Measurements from ENCODE around the gene ERBB2.
"Not testable (repeated sequence)": the region's sequence is repeated elsewhere in the genome, so short reads cannot be mapped to it uniquely, and the experiment has no call there.

The ERBB2 gene

DNA sequence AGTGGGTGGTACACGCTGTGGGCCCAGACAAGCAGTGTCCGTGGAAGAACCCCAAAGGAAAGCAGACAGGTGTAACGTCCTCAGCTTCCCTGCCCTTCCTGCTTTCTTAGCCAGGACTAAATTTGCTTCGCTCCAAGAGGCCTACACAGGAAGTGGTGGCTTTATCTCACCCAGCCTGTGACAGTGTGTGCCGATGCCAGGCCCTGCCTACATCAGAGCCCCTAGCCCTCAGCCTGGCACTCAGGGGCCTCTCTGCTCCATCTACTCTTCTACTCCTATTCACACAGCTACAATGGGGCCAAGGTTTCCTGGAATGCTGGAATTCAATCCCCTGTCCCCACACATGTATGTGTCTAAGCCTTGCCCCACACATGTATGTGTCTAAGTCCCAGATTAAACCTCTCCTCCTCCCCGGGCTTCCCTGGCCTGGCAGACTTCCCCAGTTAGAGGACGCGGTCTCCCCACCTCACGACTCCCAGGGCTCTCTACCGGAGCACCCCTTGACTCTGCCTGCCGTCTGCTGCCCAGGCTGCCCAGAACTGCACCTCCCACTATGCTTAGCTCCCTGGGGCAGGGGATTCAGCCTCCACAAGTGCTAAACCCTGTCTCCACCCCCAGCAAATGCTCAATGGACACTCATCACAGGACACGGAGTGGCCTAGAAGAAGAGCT lies 20.2 kb upstream of the ERBB2 start:
- DNase-seq = no peak

DNA sequence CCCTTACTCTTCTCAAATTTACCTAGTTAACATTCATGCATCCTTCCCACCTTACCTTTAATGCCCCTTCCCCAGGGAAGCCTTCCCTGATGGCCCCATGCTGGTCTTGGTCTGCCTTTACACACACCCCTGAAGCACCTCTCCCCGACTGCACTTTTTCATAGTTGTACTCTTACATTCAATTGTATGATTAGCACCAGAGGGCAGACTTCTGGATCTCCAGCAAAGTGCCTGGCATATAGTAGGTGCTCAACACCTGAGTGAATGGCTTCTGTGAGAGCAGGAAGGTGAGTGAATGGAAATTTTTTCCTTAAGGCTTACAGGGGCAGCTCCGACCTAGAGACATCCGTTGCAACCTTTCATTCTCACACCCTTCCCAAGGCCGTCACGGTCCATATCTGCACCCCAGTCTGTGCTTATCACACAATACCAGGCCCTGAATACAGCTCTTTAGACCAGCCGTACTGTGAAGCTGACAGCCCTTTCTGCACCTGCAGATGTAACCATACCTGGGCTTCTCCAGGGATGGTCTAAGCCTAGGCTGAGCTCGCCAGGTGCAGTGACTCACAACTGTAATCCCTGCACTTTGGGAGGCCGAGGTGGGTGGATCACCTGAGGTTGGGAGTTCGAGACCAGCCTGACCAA lies 16.4 kb upstream of the ERBB2 start:
- no peak for DNase-seq

DNA sequence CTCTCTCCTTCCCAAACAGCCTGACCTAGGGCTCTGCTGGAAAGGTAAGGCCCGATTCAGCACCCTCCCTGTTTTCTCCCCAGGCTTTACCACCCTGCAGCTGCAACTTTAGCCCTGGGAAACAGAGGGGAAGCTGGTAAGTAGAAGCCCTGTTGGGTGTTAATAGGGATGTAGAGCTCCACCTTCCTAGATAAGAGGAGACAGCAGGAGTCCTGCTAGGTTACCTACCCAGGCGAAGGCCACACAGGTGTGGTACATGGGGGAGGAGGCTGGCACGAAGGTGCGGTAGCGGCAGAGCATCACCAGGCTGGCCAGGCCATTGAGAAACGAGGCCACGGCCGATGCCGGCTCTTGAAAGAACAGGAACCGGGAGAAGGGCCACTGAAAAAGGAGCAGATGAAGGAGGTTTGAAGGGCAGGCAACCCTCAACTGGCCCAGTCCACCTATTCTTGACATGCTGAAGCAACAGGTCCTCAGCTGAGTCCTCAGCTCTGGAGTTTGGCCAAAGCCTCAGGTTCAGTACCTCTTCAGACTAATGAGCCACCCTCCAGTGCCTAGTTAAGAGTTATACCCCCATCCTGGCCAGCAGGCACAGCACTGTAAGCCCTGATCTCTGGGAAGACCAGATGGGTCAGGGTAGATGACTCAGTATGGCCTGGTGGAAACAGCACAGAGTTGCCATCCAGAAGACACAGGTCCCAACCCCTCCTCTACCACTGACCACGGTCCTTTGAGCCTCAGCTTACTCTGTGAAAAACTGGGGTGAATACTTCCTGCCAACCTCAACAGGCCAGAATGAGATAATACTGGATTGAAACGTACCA lies 15.3 kb upstream of the ERBB2 start:
- no peak for DNase-seq

DNA sequence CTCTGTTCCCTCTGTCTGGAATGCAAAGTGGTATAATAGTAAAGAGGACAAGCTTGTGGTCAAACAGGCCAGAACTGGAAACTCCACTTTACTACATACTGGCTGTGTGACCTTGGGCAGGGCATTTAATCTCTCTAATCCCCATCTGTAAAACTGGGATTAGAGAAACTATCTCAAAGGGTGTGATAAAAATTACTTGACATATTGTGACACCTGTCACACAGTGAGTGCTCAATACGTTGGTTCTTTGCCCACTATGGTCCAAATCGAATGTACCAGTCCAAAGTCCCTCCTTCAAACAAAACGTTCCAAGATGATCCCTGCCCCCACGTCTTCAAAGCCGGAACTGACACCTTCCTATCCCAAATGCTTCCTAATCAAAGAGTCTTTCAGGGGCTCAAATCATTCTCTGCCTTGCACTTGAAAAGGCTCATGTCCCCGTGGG lies 12.7 kb upstream of the ERBB2 start:
- DNase-seq = no peak

DNA sequence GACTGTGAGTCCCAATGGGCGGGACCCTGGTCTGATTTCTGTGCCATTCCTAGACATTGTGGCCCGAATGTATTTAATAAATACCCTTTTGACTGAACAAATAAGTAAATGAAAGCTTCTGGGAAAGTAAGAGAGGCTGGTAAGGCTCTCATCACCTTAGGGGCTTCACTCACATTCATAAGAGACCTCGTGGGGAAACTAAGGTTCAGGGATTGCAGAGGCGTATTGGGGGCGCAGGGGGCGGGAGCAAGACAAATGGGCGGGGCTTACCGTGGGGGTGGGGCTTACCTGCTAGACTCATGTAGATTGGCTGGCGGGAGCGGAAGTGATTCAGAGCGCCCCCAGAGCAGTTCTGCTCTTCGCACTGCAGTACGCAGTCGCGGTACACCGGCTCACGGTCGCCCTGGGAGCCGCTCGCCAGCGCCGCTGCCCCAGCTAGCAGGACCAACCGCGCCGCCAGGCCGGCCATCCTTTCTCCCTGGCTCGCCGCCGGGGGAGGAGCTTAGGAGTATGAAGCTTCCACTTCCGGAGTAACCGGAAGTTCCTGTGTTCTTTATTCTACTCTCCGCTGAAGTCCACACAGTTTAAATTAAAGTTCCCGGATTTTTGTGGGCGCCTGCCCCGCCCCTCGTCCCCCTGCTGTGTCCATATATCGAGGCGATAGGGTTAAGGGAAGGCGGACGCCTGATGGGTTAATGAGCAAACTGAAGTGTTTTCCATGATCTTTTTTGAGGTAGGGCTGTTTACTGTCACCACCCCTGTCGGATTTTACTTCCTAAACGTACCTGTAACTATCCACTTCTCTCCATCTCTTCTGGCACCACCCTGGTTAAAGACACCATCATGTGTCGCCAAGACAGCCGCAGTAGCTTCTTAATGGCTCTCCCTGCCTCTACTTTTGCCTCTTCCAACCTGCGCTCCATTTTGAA lies 12.1 kb upstream of the ERBB2 start, which contains the start of gene PGAP3:
PGAP3 (minus strand) TSS at position 512 of the 929 bp plus-strand sequence; CDS start at position 469, 43 bp downstream.
- peak; percentile 70 for DNase-seq

DNA sequence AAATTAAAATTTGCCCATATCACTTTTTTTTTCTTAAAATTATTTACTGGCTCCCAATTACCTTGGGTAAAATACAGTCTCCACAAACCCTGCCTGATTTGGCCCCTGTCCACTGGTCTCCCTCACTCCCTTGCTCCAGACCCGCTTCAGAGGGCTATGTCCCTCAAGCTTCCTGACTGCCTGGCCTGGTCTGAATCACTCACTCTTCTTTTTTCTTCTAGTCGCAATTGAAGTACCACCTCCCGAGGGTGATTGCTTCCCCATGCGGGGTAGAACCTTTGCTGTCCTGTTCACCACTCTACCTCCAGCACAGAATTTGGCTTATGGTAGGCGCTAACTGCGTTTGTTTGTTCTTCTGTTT lies 11.4 kb upstream of the ERBB2 start:
- no peak for DNase-seq

DNA sequence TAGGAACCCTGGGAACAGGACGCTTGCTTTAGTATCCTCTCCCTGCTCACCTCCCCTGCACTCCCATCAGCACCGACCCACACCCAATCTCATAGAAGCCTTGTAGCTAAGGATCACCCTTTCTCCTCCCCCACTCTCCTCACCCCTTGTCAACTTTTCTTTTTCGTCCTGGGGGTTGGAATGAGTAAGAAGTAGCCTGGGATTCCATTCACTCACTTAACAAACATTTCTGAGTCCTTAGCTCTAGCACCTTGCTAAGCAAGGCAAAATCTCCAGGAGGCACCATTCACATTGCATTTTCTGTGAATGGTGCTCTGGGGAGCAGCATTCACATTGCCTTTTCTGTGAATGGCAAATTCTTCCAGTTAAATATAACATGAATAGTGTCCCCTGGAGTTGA lies 10.9 kb upstream of the ERBB2 start:
- no peak for DNase-seq

DNA sequence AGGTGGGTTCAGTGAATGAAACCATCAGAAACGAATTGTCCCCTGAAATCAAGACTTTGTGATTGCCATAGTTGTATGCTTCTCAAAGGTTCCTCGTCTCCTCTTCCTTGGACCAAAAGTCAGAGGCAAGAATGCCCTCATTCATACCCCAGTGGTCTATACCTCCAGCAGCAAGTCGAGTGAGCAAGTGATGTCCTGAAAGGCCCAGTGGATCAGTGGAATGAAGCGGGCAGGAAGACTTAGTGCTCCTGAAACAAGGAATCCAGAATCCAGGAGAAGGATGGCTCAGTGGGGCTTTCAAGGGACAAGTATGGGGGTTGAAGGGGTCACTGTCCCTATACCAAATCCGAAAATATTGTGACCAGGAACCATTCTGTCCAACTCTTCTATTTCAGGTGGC lies 5.3 kb upstream of the ERBB2 start:
- no peak for DNase-seq

DNA sequence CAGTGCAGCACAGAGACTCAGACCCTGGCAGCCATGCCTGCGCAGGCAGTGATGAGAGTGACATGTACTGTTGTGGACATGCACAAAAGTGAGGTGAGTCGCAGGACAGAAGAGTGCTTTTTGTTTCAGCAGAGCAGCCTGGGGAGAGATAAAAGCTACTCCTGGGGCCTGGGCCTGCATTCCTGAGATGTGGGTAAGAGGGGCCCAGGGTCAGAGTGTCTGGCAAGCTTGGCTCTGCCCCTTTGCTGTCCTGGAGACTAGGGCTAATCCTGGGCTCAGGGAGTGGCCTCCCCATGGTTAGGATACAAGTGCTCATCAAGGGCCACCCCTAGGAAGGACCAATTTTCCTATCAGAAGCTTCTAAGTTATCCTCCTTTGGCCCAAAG lies 4.8 kb upstream of the ERBB2 start:
- no peak for DNase-seq

DNA sequence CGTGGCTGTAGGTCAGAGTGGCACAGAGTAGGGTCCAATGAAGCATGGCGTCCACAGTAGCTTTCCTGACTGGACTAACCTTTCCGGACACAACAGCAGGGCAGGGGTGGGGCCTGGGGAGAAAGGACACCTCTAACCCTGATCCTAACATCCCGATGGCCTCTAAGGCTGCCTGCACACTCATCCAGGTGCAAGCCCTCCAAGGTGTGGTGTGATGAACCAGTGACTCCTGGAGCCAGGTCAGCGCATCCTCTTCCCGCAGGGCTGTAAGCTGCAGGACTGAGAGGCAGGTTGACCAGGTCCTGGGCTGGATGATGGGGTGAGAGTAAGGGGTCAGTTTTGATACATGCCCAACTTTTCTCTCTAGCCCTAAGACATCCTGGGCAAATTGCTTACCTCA lies 3.1 kb upstream of the ERBB2 start:
- DNase-seq = no peak

DNA sequence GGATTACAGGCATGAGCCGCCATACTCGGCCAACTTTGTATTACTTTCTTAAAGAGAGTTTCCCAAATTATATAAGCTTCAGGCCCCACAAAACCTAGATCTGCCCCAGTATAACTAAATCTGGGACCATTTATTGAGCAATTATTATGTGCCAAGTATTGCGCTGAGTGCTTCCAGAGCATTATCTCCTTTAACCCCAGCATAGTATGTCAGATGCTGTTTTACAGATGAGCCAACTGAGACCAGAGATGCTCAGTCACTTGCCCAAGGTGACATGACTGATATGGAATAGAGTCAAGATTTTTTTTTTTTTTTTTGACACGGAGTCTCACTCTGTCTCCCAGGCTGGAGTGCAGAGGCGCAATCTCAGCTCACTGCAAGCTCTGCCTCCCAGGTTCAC lies 1.9 kb upstream of the ERBB2 start:
- DNase-seq = no peak

DNA sequence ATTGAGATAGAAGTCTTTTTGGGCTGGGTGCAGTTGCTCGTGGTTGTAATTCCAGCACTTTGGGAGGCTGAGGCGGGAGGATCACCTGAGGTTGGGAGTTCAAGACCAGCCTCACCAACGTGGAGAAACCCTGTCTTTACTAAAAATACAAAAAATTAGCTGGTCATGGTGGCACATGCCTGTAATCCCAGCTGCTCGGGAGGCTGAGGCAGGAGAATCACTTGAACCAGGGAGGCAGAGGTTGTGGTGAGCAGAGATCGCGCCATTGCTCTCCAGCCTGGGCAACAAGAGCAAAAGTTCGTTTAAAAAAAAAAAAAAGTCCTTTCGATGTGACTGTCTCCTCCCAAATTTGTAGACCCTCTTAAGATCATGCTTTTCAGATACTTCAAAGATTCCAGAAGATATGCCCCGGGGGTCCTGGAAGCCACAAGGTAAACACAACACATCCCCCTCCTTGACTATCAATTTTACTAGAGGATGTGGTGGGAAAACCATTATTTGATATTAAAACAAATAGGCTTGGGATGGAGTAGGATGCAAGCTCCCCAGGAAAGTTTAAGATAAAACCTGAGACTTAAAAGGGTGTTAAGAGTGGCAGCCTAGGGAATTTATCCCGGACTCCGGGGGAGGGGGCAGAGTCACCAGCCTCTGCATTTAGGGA lies 577 bp upstream of the ERBB2 start:
- DNase-seq = not testable (repeated sequence)

DNA sequence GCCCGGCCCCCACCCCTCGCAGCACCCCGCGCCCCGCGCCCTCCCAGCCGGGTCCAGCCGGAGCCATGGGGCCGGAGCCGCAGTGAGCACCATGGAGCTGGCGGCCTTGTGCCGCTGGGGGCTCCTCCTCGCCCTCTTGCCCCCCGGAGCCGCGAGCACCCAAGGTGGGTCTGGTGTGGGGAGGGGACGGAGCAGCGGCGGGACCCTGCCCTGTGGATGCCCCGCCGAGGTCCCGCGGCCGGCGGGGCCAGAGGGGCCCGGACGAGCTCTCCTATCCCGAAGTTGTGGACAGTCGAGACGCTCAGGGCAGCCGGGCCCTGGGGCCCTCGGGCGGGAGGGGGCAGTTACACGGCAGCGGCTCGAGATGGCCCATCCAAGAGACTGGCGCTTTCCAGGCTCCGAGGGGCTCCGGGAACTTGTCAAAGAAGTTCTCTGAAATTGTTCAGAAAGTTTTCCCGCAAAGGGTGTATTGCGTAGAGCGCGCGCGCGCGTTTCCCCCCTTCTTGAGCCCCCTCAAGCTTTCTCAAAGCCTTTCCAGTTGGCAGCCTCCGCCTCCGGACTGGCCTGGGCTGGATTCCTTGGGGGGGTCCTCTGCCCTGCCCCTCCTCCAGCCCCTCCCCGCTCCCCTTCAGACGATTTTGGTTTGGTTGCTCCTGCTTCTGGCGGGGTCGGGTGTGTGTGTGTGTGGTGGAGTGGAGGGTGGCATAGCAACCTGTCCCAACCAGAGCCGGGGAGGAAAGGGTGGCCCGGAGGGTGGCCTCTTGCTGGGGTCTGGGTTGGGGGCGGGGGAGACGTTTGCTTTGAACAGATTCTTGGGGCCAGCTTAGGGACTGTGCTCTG lies 504 bp downstream of the ERBB2 start:
- no peak for DNase-seq

DNA sequence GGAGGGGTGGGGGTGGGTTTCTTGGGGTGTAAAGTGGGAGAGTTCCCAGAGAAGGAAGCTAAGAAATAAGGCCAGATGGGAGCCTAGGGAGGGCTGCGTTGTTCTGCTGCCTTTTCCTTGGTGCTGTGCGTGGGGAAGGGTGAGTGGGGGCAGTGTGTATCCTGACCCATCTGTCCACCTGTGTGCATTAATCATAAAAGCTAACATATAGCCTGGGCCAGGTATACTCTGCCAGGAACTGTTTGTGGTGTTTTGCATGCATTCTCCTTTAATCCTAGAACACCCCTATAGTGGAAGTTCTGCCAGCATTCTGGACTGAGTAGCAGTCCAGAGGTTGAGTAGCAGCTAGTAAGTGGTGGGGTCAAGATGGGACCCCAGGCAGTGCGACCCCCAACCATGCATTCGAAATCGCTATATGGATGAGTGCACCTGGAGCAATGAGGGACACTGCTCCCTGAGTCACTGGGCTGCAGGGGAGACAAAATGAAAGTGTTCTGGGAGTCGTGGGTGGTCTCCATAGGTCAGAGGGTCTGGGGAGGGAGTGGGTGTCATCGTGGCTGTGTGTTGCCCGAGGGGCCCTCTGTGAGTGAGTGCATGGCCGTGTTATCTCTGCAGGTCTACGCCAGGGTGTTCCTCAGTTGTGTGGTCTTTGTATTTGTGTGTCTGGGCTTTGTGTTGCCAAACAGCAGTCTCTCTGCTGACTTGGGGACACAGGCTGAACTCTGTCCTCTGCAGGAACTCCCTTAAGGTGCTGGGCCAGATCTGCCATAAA lies 1.3 kb downstream of the ERBB2 start:
- DNase-seq = no peak

DNA sequence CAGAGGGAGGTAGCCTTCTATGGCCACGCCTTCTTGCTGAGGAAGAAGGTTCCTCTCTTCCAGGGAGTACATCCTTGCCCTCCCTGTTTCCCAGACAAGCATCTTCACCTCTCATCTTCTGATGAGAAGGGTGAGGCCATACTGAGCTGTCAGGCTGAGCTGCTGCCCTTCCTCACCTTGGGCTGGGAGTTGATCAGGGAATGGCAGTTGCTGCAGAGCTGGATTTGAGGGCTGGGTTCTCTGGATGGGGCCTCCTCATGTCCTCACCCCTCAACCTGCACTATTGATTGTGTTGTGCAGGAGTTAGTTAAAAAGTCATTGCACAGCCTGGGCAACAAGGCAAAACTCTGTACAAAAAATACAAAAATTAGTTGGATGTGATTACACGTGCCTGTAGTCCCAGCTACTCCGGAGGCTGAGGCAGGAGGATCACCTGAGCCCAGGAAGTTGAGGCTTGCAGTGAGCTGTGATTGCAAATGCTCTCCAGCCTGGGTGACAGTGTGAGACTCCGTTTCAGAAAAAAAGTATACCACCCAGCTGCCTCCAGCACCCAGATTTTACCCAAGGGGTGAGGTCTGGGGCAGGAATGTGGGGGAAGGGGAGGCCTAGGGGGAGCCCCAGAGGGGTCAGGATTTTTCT lies 2.0 kb downstream of the ERBB2 start:
- DNase-seq = no peak

DNA sequence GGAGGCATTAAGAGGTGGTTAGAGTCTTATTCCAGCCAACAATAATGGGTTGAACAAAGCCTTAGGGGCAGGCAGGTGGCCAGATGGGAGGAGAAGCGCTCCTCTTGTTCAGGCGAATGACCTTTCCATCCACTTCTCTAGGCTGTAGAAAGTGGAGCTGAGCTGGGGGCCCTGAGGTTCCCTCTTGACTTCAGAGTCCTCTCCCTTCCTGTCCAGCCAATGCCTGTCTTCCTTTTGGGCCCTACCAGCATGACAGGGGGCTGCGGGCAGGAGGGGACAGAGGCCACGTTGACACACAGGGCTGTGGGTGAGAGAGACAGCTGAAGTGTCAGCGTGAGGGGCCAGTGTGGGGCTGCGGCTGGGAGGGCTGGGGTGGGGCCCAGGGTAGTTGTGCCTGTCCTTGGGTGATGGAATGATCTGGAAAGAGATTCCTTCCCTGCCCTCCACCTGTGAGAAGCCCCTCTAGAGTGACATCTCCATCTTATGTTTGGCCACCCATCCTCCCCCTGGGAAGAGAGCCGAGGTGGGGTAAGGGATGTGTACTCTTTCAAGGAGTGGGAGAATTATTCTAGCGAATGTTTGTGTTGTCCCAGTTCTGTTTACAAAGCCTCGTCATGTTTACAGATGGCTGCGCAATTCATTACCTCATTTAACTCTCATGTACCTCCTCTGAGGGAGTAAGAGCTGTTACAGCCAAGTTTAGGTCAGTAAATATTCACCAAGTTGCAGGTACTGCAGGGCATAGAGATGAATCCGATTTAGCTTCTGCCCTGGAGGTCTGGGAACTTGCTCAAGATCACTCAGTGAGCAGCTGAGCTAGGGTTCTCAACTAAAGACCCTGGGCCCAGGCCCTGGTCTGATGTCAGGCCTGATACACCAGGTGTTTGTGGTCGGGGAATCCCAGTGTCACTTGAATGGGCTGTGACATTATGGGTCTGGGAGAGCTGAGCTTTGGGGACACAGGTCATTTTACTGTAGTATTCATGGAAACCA lies 3.3 kb downstream of the ERBB2 start:
- no peak for DNase-seq

DNA sequence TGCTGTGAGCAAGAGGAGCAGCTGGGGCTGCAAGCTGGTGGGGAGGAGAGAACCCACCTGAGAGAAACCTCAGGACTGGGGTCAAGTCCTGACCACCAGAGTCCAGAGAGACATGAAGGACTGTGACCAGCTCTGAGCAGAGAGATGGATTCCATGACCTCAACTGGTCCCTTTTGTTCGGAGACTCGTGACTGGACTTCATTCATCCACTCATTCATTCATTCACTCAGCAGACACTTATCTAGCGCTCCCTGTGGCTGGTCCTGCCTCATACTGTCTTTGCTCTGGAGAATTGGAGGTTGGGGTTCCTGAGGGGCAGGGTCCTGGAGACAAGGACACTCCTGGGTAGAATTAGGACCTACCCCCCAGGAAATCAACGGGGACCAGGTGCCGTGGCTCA lies 4.0 kb downstream of the ERBB2 start:
- no peak for DNase-seq

DNA sequence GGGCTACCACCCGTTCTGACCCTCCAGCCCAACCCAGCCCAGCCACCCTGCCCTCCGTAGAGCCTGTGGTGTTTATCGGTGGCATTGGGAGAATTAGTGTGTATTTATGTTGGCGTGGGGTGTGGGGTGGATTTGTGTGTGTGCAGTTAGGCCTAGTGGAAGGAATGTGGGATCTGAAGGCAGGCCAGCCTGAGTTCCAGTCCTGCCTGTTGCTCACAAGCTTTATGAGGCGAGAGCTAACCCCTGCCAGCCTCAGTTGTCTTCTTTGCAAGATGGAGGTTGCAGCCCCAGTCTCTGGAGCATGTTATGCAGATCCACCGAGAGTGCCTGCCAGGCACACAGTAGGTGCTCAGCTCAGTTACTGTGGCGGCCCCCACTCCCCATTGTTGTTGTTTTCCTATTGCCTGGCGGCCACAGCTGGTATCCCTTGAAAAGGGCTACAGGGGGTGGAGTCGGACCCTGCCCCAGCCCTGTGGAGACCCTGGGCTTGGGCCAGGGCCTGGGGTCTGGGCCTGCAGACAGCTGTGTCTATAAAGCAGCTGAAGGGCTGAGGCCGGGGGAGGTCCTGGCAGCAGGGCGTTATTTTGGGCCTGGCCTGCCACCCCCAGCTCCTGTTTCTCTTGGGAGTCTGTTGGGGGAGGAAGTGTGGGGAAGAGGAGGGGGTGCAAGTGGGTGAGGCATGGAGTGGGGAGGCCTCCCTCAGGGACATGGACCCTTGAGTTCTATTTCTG lies 5.1 kb downstream of the ERBB2 start:
- no peak for DNase-seq
